GM21423 (cell line): ENCODE measurements around the gene MSANTD2.

Experiments
- ATAC-seq: cut with Tn5 transposase; IDR thresholded peaks from one replicate; pipeline ENCODE4 v1.9.1; 2021; ENCODE audit warnings: mild to moderate bottlenecking, moderate library complexity; ENCODE audit not compliant: unreplicated experiment

Gene MSANTD2

GRCh38 chr11:124738713-124739478, 61.3 kb downstream of the MSANTD2 start:
- no peak for ATAC-seq

DNA sequence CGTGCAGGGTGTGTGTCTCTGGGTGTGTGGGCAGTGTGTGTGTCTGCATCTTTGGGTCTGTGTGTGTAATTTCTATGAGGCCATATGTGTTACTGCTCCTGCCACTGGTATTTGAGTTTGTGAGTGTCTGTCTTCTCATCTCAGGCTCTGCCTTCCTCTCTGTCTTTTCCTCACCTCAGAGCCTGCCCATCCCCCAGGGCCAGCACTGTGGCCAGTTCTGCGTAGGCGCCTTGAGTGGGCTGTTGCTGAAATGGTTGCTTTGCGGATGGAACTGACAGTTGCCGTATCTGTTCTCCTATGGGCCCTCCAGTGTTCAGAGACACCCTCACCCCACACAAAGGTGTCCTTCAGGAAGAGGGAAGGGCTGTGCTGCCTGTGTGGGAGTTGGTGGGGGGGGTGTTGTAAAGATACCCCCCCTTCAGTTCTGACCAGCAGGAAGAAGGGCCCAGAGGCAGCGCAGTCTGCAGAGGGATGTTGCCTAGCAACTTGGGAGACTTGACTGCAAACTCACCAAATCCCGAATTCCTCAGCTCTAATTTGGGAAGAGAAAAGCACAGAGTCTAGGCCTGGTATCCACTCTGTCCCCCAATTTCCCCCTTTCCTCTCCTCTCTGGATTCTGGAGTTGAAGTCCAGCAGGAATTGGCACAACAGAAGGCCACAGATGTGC, 62.4 kb downstream of the MSANTD2 start:
- ATAC-seq = no peak

- no peak for ATAC-seq
These were observed 63.5 kb downstream of the MSANTD2 start for GRCh38 chr11:124736736-124737135.

DNA sequence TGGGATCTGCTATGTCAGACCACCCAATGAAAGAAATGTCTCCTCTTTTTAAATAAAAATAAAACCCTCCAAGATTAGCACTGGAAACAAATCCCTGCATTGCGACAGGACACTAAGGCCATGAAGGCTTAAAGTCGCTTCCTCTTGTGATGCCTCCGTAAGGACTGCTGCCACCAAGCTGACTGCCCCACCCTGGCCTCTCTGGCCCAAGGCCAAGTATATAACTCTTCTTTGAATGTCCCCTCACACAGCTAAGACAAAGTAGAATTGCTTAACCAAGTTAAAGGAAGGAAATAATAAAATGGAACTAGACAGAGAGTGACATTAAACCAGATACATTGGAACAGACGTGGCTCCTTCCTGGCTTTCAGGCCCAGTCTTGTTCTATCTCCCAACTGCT, 68.0 kb downstream of the MSANTD2 start:
- no peak for ATAC-seq

DNA sequence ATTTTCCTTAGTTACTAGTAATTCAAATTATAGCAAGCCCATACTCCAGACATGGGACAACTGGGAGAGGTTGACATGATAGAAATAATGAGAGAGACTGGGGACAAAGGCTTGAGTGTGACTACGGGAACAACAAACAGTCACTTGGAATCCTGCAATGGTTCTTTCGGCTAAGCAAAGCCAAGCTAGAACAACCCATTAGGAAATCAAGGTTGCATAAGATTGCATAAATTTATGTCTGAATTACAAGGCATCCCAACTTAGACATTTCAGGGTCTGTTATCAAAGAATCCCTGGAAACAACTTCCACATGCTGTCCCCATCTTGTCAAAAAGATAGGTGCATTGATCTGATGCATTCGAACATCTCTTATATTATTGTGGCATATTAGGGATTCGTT, 70.6 kb downstream of the MSANTD2 start:
- ATAC-seq = no peak

GRCh38 chr11:124728134-124728533, 72.1 kb downstream of the MSANTD2 start:
- ATAC-seq = no peak

GRCh38 chr11:124727474-124727873, 72.7 kb downstream of the MSANTD2 start:
- ATAC-seq = no peak

DNA sequence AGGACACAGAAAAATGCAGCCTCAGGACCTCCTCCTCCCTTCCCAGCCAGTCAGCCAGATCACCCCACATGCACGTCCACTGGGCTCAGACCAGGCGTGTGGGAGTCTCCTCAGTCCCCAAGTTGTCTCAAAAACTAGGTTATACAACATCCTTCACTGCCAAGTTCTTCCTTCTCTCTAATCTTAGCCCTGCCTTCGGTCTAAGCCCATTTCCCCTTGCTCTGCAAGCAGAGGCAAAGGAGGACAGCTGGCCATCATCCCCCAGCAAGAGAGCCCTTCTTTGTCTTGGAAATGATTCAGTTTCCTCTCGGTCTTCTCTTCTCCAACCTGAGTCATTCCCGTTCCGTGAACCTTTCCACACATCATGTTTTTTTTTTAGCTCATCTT, 74.5 kb downstream of the MSANTD2 start:
- ATAC-seq = peak; percentile 16

DNA sequence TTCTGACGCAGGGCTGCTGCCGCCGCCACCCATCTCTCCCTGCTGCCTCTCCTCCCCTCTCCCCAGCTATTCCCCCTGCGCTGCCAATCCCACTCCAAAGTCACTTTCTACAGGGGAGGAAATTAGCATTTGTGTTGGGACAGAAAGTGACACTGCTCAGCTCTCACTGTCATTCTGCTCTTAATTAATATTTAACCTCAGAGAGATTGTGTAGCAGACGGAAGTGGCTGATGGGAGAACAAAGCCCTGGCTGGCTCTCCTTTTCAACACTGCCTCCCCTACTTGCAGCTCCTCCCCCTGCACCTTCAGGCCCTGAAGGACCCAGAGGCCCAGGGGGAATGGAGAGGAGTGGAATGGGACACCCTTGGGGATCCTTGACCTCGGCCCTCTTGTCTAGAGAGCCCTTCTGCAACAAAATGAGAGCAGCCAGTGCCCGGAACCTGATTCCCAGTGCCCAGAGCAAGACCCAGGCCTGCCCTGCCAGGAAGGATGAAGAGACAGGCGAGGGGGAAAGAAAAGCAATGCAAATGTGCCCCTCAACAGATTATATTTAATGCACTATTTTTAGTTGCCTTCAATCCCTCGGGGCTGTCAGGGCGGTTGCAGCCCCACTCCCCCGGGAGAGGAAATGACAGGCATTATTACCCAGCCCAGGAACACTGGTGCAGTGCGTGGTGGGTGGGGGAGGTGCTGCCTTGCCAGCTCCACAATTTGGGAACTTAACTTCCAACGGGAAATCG, 75.1 kb downstream of the MSANTD2 start:
- ATAC-seq = peak; percentile 96

DNA sequence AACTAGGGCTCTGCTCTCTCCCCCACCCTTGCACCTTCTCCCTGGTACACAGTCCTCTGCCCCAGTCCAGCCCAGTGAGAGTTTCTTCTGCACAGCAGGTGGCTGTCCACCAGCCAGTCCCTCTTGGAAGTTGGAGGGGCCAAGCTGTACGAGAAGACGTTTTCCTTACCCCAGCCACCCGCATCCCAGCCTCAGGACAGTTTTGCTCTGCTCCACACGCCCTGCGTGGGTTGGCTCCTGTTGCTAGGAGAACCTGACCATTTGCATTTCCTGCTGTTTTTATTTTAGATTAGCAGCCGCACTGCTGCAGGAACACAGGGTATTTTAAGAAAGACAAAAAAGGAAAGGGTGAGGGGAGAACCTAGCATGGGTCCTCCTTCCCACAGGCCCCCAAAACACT, 78.0 kb downstream of the MSANTD2 start:
- no peak for ATAC-seq

- no peak for ATAC-seq
These were observed 80.7 kb downstream of the MSANTD2 start for GRCh38 chr11:124719534-124719933.

DNA sequence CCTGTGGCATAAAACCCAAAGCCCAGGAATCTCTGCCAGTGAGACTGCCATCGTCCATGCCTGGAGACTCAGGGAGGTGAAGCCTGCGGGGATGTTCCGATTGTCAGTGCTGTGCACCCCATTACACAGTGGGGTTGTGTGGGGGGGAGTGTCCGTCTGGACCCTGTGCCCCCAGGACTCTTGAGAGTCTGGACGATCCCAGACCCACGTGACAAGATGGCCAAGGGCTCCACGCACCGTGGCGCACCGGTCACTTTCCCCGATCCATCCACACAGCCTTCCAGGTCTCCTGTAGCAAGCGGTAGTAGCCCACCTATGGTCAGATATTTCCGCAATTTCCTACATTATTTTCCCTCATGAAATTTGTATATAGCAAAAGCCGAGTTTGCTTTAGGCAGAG, 81.4 kb downstream of the MSANTD2 start:
- no peak for ATAC-seq

- ATAC-seq = no peak
These were observed 82.2 kb downstream of the MSANTD2 start for GRCh38 chr11:124717786-124718651.

DNA sequence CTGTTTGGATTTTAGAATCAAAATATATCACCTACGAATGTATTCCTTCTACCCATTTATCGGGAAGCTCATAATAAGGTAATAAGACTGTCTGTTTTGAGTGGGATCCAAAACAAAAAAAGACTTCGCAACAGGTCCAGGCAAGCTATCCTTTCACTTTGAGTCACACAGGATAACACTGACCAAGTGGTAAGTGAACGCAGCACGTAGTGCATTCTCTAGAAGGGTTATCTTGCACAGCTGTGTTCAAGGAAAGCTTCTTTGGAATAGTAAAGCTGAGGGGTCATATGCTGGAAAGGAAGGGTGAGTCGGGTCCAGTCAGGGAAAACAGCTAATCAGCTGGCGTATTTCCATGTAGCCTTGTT, 82.8 kb downstream of the MSANTD2 start:
- ATAC-seq = no peak

DNA sequence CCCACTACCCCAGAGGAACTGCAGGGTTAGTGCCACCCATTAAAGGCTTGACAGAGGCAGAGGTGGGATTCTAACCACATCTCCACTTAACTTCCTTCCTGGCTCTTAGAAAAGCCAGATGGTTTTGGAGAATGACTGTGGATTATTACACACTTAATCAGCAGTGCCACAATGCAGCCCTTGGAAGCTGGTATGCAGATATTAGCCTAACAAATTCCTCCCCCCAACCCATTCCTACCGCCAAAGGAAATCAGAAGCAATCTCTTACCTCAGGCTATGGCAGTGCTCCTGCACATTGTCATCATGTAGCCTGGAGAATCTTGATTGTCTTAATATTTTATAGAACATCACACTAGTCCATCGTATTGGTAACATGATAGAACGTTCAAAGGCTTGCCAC, 83.6 kb downstream of the MSANTD2 start:
- ATAC-seq = no peak
